GM10847 (cell line): ENCODE measurements around the gene OR56A1.

Experiments used
- POLR2A ChIP-seq: IDR thresholded peaks from 2 replicates; pipeline ENCODE4 v1.6.1; 2011; ENCODE audit not compliant: insufficient read length; ENCODE audit errors: extremely low read depth

OR56A1 gene

GRCh38 chr11:6006395-6006794 is 24.2 kb downstream of the OR56A1 start:
- no peak for TF ChIP-seq POLR2A

- TF ChIP-seq POLR2A = no peak
These were observed 28.3 kb downstream of the OR56A1 start for GRCh38 chr11:6002202-6002699.

GRCh38 chr11:5994791-5995190 is 35.8 kb downstream of the OR56A1 start:
- TF ChIP-seq POLR2A = no peak

GRCh38 chr11:5992604-5993251 is 37.8 kb downstream of the OR56A1 start:
- no peak for TF ChIP-seq POLR2A

- no peak for TF ChIP-seq POLR2A
These were observed 38.4 kb downstream of the OR56A1 start for GRCh38 chr11:5992150-5992549.

DNA sequence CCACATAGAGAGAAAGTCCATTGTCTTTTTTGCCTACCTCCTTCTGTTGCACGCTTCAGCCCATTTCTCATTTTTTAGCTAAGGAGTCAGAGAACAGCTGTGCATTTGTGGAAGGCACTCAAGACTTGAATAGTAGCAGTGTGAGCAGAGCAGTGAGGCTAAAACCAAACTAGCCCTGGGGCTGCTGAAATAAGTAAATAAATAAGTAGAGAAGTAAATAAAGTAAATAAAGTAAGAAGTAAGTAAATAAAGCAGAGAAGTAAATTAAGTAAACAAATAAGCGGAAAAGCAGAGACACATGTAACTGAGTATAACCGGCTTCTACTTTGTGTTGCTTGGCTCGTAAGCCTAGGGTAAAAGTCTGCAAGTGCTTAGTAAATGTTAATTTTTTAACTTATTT is 41.4 kb downstream of the OR56A1 start:
- no peak for TF ChIP-seq POLR2A

GRCh38 chr11:5986885-5987284 is 43.7 kb downstream of the OR56A1 start, which contains the start of gene OR52L1:
Gene OR52L1, minus strand, starts transcription at chr11:5986985. Its CDS starts 55 bp downstream, at chr11:5986930.
- TF ChIP-seq POLR2A = no peak

DNA sequence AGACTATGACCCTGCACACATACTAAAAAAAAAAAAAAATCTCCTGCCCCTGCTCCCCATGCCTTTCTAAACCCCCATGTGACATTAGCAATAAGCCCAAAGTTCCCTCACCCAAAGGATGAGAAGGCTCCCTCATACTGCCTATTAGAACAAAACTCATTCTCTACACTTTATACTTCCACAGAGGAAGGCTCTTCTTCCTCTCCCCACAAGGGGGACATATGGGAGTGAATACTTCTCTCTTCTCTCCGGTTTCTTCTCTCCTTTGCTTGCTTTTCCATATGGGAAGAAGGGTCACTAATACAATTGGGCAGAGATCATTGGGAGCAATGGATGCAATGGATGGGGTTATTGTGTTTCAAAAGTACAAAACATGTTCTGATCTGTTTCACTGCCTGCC is 47.1 kb downstream of the OR56A1 start:
- TF ChIP-seq POLR2A = no peak

DNA sequence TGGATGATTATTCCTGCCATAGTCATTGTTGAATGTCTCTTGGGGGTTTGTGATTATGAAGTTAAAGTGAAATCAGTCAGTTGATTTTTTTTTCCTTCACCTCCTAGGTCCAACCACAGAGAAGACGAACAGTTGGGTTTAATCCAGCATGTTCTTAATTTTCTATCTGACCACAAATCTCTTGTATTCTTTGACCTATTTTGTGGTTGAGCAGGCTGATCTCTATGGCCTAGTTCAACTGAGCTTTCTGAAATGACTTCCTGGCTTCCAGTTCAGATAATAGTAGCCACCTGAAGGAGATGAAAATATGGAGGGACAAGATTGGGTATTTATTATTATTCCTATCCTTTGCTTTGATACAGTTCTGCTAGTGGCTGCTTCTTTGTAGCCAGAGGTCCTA is 57.0 kb downstream of the OR56A1 start:
- no peak for TF ChIP-seq POLR2A
